ENCODE results near the gene FITM1.

Gene FITM1

DNA sequence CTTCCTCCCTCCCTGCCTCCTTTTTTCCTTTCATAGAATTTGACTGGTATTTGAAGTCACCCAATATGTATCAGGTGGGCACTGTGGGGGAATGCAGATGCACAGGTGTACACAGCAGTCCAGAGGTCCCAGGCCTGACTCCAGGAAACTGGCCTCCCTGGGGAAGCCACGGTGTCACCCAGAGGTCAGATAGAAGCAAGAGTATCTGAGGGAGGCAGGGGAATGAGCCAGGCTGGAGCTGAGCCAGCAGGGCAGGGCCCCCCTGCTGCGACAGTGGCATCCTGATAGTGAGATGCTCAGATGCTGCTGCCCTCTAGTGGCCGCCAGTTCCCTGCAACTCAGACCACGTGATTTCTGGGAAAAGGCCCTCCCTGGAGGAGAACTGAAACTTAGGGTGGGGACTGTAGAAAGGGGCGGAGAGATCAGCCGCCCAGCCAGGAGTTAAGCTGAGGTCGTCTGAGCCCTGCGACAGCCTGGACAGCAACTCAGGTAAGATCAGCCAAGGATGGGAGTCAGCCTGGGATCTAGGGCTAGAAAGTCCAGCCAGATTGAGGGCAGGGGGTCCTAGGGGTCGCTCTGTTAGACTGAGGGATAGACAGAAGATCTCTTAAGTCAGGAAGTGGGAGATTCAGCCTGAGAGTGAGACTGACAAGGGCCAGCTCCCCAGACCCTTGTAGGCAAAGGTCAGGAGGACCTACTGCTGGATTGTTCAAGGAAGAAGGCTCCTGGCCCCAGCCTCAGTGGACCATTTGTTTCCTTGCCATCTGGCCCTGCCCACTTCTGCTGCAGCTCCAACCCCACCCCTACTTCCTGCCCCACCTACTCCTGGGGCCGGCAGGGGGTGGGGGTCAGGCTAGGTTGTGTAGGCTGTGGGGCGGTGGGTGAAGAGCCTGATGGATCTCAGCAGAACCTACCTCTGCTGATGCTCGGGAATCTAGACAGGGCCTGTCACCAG, 30.7 kb downstream of the FITM1 start, which contains the start of gene IRF9:
Gene IRF9 (plus strand): TSS at position 416 of the 955 bp plus-strand sequence. CDS start 880 bp downstream, outside the sequence.
- DNase-seq (ENCODE audit: low spot score), result peak; percentile 99

DNA sequence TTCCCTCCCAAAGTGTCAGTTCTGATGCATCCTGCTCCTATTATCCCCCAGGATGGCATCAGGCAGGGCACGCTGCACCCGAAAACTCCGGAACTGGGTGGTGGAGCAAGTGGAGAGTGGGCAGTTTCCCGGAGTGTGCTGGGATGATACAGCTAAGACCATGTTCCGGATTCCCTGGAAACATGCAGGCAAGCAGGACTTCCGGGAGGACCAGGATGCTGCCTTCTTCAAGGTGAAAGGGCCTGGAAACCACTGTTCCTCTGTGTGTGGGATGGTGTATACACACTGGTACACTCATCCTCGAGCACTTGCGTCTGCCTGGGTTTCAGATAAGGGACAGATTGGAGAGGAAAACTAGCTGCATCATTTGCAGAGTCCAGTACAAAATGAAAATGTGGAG, 31.6 kb downstream of the FITM1 start:
- peak; percentile 45 for DNase-seq (ENCODE audit: low spot score)

DNA sequence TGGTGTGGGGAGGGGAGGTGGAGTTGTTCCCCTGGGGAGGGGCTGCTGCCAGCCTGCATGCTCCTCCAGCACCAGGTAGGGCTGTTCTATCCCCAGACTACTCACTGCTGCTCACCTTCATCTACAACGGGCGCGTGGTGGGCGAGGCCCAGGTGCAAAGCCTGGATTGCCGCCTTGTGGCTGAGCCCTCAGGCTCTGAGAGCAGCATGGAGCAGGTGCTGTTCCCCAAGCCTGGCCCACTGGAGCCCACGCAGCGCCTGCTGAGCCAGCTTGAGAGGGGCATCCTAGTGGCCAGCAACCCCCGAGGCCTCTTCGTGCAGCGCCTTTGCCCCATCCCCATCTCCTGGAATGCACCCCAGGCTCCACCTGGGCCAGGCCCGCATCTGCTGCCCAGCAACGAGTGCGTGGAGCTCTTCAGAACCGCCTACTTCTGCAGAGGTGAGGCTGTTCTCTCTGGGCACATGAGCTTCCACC, 34.1 kb downstream of the FITM1 start:
- DNase-seq (ENCODE audit: low spot score), result no peak

DNA sequence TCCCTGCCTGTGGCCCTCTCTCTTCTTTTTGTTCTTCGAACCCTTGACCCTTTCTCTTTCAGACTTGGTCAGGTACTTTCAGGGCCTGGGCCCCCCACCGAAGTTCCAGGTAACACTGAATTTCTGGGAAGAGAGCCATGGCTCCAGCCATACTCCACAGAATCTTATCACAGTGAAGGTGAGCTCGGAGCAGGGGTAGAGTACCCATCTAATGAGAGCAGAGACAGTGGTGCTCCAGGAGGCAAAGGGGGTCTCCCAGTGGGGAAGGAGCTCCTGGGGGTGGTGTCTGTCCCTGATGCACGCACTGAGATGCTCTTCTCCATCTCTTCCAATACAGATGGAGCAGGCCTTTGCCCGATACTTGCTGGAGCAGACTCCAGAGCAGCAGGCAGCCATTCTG, 35.3 kb downstream of the FITM1 start:
- no peak for DNase-seq (ENCODE audit: low spot score)

DNA sequence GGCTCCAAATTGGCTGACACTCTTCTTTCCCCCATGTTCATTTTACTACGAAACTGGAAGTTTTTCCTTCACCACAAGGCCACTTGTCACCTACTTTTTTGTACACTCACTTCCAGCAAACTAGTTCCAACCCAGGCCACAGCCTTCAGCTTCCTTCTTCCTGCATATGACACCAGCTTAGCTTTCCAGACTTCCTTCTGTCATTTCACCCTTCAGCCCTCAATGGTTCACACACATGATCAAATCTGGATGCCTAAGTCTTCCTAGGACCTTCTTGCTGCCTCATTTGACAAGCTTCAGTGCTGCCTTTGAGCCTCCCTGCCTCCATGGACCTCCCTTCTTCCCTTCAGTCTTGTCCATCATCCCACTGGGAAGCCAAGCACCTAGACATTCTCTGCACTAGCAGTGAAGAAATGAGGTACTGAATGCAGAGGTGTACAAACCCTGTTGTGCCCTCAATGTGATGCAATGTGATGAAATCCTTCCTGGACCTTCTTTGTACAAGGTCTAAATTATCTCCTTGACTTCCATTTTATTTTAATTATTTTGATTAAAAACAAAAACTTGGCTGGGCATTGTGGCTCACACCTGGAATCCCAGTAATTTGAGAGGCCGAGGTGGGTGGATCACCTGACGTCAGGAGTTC, 37.1 kb downstream of the FITM1 start:
- DNase-seq (ENCODE audit: low spot score), result peak; percentile 30

DNA sequence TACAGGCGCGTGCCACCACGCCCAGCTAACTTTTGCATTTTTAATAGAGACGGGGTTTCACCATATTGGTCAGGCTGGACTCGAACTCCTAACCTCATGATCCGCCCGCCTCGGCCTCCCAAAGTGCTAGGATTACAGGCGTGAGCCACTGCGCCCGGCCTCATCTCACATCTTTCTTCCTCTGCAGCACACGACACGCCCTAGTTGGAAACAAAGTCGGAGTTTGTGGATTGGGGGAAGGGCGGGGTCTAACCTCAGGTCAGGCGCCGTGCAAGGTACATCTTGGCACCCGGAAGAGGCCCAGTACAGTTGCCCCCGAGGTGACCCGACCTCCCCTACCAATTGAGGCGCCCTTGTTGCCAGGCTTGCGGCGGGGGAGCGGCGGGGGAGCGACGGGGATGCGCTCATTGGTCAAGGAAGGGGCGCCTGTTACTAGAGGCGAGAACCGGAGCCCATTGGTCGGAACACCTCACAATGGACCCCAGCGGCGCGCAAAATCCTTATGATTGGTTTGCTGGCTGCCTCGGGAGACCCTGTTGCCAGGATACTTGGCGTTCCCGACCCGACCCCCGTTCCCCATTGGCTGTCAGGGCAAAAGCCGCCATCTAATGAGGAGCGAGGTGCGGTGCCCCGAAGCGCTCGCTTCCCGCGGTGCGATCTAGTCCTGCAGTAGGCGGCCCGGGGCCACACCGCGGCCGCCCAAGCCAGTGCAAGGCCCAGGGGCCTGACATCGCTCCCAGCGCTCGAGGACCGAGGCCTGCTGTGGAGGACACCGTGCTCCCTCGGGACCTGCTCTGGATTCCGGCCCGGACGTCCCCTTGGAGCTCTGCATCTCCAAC, 41.2 kb downstream of the FITM1 start, which contains the start of gene REC8:
Gene REC8 (plus strand): TSS at position 659 of the 839 bp plus-strand sequence. CDS start 473 bp downstream, outside the sequence.
- DNase-seq (ENCODE audit: low spot score), result peak; percentile 36

DNA sequence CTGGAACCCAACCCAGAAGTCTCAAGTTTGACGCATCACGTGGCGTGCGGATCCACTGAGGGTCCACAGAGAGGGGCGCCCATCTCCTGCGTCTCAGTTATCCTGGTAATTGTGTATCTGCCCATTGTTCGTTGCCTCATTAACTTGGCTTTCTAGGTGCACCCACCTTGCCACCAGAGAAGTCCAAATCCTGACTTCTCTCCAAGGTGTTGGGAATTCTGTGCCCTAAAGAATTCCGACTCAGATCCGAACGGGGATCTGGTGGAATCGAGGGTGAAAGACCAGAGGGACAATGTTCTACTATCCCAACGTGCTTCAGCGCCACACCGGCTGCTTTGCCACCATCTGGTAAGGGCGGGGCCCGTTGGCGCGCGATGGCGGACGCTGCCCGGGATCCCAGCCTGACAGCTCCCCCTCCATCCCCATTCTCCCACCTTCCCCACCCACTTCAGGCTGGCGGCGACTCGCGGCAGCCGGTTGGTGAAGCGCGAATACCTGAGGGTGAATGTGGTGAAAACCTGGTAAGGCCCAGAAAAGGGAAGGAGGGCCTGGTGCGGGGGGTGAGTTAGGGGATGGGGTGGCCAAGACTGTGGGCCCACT, 41.9 kb downstream of the FITM1 start:
- DNase-seq (ENCODE audit: low spot score), result no peak

DNA sequence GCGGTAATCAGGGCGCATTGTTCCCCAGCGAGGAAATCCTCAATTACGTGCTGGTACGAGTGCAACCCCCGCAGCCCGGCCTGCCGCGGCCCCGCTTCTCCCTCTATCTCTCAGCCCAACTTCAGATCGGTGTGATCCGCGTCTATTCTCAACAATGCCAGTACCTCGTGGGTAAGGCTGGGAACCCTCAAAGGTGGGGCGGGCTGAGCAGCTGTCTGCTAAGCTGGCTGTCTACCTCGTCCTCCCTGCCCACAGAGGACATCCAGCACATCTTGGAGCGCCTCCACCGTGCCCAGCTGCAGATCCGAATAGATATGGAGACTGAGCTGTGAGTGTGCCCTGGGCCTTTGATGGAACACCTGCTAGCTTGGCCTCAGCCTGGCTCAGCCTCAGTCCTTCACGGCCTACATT, 42.4 kb downstream of the FITM1 start:
- DNase-seq (ENCODE audit: low spot score), result no peak

DNA sequence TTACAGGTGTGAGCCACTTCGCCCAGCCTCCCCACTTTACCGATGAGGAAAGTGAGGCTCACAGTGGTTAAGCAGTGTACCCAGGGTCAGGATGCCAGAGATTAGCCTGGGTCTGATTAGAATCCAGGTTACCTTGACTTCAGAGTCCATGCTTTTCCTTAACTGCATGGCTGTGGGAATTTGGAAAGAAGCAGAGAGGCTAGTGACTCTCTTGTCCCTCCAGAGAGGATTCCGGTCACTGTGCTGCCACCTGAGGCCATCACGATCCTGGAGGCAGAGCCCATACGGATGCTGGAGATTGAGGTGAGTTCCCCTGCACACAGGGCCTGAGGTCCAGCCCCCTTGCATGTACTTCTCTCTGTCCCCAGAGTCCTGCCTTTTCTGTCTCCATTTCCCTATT, 46.1 kb downstream of the FITM1 start:
- DNase-seq (ENCODE audit: low spot score), result no peak

DNA sequence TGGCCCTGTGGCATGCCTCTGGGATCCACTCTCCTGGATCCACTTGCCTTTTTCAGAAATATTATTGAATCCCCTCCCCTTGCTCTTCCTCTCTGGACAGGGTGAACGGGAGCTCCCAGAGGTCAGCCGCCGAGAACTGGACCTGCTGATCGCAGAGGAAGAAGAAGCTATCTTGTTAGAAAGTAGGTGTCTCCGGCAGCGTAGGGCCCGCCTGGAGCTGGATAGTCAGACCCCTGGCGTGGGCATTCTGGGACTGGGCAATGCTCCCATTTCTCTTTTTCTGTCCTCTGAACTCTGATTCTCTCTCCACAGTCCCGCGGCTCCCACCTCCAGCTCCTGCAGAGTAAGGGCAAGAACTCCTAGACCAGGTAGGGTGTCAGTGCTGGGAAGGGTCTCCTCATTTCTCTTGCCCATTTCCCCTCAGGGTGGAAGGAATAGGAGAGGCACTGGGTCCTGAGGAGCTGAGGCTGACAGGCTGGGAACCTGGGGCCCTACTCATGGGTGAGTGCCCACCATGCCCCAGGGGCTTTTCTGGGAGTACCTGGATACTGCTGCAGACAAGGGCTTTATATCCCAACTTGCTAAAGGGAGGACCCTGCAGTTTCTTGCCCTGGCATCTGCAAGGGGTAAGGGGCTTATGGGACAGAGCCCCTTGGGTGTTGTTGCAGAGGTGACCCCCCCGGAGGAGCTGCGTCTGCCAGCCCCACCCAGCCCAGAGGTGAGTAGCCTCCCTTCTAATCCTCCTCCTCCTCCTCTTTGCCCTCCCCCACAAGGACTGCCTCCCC, 46.8 kb downstream of the FITM1 start:
- no peak for DNase-seq (ENCODE audit: low spot score)

DNA sequence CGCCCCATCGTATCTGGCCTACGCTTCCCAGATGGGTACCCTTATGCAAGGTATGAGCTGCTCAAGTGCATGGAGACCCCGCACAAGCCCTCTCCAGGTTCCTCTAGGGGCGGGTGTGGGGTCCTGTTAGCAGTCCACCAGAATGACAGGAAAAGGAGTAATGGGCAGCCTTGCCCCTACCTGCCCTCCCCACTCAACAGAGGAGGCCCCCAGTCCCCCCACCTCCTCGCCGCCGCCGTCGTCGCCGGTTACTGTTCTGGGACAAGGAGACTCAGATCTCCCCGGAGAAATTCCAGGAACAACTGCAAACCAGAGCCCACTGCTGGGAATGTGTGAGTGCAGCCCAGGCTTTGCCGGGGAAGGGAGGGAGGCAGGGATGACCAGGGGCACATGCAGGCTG, 47.4 kb downstream of the FITM1 start:
- DNase-seq (ENCODE audit: low spot score), result no peak

DNA sequence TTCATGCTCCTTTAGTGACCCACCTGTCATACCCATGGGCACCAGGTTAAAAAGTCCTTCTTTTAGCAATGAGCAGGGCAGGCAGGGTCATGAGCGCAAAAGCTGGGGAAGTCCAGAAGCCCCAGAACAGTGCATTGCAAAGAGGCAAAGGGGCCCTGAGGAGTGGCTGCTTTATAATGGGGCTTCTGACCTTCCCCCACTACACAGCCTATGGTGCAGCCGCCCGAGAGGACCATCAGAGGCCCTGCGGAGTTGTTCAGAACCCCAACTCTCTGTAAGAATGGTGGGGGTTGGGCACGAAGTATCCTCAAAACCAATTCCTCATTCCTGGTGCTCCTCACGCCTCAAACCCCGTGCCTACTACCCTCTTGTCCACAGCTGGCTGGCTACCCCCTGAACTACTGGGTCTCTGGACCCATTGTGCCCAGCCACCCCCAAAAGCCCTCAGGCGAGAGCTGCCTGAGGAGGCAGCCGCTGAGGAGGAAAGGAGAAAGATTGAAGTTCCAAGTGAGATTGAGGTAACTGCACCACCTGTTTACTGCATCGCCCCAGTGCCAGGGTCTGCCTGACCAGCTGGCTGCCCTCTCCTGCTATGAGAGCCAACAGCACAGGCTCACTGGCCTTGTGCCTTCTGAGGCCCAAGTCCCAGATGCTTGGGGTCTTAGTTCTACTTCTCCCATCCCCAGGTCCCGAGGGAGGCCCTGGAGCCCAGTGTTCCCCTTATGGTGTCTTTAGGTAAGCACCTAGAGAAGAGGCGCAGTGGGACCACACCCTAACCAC, 48.1 kb downstream of the FITM1 start:
- DNase-seq (ENCODE audit: low spot score), result no peak

DNA sequence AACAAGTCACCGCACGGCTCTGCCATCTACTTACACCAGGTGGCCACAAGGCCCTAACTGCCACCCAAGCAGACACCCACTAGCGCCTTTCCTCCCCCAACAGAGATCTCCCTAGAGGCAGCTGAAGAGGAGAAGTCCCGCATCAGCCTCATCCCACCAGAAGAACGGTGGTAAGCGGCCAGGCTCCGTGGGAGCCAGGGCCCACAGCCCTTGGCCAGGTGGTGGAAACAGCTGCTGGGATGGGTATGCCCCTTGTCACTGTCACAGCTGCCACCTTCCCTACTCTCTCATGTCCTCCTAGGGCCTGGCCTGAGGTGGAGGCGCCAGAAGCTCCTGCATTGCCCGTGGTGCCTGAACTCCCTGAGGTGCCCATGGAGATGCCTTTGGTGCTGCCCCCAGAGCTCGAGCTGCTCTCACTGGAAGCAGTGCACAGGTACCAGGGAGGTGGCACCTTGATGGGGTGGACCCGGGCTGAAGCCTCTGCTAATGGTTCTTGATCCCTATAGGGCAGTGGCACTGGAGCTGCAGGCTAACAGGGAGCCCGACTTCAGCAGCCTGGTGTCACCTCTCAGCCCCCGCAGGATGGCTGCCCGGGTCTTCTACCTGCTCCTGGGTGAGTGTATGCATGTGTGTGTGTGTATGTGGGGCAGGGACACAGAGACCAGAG, 49.0 kb downstream of the FITM1 start:
- no peak for DNase-seq (ENCODE audit: low spot score)

DNA sequence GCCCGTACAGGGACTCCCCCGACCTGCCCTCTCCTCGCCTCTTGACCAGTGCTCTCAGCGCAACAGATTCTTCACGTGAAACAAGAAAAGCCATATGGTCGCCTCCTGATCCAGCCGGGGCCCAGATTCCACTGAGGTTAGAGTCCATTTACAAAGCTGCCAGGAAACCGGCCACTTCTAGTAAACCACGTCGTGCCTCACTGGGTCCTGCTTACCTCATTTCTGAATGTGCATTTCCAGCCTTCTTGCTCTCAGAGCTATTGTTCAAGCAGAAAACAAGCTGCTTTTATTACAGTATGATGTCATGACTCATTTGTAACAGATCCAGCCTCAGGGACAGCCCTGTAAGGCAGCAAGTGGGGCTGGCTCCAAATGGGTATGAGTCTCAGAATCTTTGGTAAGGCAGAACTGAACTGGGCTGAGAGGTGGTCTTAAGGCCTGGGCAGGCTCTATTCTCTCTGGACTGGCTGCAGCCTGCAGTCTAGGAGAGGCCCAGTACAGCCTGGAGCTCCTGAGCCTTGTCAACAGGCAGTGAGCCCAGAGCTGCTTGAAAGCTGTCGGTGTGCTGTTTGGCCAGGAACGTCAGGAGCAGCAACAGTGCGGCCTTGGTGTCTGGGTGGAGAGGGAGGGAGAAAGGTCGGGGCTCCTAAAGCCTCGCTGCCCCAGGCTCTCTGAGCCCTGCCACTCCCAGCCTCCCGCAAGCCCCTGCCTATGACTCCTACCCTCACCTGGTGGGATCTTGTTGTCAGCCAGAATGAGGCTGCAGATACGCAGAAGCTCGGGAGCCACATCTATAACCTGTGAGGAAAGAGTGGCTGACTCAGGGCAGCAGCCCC, 49.7 kb downstream of the FITM1 start:
- DNase-seq (ENCODE audit: low spot score), result no peak

DNA sequence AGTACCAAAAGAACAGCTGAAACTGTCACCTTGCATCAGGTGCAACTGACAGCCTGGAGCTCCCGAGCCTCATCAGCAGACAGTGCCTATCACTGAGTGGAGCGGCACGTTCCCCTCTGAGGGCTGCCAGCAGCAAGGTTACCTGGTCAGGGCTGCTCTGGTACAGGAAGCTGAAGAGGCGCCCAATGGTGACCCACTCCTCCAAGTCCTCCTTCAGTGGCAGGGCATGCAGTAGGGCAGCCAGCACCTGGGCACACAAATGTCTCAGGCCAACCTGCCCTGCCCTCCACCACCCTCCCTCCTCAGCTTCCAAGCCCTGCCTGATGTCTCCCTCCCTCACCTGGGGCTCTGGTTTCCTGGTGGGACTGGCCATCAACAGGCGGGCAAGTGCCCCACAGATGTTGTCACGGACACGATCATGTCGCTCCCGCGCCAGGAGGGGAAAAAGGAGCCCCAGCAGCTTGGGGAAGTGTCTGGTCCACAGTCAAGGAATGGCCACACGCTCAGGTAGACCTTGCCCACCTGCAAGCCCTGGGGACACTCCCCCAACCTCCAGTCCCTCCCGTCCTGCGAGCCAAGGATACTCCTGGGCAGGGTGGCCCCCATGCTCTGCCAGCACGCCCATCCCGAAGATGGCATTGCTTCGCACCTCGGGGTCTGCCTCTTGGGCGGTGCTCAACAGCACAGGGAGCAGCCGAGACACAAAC, 51.1 kb downstream of the FITM1 start:
- no peak for DNase-seq (ENCODE audit: low spot score)

Measured in hematopoietic multipotent progenitor cell treated with erythropoietin and hydrocortisone succinate and interleukin-3 and kit ligand, for 15 days (in vitro differentiated cells).